ENCODE measurements around the gene CDH23.

- TF ChIP-seq EZH2 (IDR thresholded peaks at IDR 0.05; ENCODE audit: low read depth) = no peak
- TF ChIP-seq CTCF (conservative IDR thresholded peaks at IDR 0.05) = no peak
Measured at GRCh38 chr10:71440506-71441035, 43.9 kb downstream of the CDH23 start.
